HG03432 (cell line): Measurements from ENCODE around the gene SNX25.
"Not testable (repeated sequence)": the region's sequence is repeated elsewhere in the genome, so short reads cannot be mapped to it uniquely, and the experiment has no call there.

Experiments used
- ATAC-seq: cut with Tn5 transposase; IDR thresholded peaks from one replicate; pipeline ENCODE4 v1.9.1; 2021; ENCODE audit warnings: mild to moderate bottlenecking, moderate library complexity; ENCODE audit not compliant: unreplicated experiment

SNX25 gene

DNA sequence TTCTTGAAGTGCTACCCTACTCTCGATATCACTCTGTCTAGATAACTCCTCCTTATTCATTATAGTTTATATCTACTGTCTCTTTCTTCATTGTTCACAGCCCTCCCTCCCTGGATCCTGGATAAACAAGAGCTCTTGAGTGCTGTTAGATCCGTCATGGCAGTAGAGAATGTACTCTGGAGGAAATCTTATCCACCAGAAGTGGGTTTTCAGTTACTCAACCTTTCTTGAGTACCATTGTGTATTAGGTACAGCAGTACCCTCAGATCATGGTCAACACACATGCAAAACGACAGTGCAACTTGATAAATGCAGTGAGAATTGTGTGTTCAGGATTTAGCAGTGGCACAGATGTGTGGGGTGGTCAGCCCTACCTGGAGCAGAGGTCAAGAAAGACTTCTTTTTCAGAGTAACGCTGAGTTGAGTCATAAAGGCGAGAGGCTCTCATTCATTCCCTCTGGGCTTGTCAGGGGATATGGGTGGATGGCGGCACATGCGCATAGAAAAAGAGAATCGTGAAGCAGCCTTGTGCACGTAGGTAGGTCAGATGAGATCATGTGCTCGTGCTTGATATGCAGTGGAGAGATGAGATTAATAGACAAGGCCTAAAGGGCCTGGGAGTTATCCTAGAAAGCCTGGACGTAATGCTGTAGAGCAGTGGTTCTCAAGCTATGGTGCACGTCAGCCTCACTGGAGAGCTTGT is 89.5 kb downstream of the SNX25 start:
- no peak for ATAC-seq

- peak; percentile 0 for ATAC-seq
Observed at GRCh38 chr4:185304541-185304940, 95.1 kb downstream of the SNX25 start.

DNA sequence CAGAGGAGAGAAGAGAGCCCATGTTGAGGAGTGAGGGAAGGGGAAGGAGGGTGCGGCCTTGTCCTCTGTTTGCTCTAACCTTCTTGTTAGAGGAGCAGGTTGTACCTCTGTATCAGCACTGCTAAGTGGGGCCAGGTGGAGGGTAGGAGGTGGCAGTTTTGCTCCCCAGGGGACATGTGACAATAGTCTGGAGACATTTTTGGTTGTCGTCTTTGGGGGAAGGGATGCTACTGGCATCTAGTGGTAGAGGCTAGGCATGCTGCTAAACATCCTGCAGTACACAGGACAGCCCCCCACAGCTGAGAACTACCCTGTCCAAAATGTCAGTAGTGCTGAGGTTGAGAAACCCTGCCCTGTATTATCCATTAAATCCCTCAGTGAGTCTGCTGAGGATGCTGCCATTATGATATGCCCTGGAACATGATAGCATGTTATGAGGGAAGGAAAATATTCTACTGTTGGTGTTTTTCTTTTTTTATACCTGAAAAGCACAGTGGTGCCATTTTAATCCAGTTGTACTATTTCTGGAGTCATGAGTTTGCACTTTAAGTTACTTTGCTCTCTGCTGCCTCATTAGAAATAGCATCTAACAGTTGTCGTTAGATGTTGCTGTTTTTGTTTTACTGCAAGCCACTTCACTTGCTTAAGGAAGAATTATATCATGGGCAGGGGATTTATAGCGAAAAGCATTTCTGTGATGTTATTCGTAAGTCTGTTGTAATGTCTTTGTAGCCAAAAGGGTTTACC is 95.7 kb downstream of the SNX25 start:
- ATAC-seq, result peak; percentile 49

- ATAC-seq, result no peak
Observed at GRCh38 chr4:185305979-185306442, 96.6 kb downstream of the SNX25 start.

- peak; percentile 78 for ATAC-seq
Observed at GRCh38 chr4:185307136-185307950, 97.9 kb downstream of the SNX25 start.

- peak; percentile 52 for ATAC-seq
Observed at GRCh38 chr4:185309770-185310169, 100.4 kb downstream of the SNX25 start.

DNA sequence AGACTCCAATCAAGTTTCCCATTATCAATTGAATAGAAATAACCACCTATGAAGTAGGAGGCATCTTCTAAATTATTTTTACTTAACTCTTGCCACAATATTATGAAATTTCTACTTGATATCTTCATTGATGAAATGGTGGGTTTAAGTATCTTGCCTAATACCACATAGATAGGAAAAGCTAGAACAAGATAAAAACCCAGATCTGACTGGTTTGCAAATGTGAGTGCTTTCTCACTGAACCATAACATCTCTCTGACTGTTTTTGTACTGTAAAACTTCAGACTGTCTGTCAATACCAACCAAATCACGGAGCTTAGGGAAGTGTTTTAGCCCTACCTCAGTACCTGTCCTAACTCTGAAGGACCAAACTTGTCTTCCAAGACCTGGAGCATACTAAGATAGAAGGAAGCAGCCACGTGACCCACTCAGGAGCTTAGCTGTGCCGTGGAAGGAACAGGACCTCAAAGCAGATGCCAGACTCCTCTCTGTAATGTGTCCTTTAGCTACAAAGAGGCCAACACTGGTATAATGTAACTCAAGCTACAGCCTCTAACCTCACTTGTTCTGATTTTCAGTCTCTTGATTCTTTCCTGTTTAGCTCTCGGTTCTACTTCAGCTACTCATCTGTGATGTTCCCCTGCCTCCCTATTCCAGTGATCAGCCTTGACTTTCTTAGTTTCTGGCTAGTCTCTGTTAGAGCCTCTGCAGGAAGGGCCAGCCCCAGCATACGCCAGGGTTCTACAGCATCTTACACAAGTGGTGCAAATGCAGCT is 101.9 kb downstream of the SNX25 start:
- ATAC-seq, result peak; percentile 25

- ATAC-seq, result no peak
Observed at GRCh38 chr4:185312699-185313098, 103.3 kb downstream of the SNX25 start.

- ATAC-seq, result not testable (repeated sequence)
Observed at GRCh38 chr4:185317462-185317861, 108.1 kb downstream of the SNX25 start.

- ATAC-seq, result no peak
Observed at GRCh38 chr4:185317880-185318279, 108.5 kb downstream of the SNX25 start.

- ATAC-seq, result peak; percentile 54
Observed at GRCh38 chr4:185318679-185319078, 109.3 kb downstream of the SNX25 start.

- ATAC-seq, result no peak
Observed at GRCh38 chr4:185322803-185323202, 113.4 kb downstream of the SNX25 start.

- no peak for ATAC-seq
Observed at GRCh38 chr4:185323606-185324005, 114.2 kb downstream of the SNX25 start.

- ATAC-seq, result not testable (repeated sequence)
Observed at GRCh38 chr4:185324361-185324760, 115.0 kb downstream of the SNX25 start.

DNA sequence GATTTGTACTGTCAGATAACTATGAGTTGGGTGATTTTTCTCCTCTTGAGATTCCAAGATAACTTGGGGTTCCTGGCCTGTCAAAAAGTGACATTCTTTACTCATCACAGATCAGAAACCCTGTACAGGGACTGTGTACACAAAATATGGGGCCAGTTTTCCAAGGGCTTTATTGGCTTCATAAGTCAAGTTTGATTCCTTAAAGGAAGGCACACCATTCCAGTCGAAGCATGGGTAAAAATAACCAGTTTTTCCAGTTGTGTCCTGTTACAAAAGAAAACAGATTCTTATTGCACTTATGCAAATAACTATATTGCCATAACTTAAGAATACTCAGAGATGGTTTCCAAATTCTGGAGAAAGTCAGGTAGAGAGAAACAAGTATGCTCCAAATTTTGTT is 116.3 kb downstream of the SNX25 start:
- ATAC-seq, result not testable (repeated sequence)

- no peak for ATAC-seq
Observed at GRCh38 chr4:185328586-185328985, 119.2 kb downstream of the SNX25 start.

DNA sequence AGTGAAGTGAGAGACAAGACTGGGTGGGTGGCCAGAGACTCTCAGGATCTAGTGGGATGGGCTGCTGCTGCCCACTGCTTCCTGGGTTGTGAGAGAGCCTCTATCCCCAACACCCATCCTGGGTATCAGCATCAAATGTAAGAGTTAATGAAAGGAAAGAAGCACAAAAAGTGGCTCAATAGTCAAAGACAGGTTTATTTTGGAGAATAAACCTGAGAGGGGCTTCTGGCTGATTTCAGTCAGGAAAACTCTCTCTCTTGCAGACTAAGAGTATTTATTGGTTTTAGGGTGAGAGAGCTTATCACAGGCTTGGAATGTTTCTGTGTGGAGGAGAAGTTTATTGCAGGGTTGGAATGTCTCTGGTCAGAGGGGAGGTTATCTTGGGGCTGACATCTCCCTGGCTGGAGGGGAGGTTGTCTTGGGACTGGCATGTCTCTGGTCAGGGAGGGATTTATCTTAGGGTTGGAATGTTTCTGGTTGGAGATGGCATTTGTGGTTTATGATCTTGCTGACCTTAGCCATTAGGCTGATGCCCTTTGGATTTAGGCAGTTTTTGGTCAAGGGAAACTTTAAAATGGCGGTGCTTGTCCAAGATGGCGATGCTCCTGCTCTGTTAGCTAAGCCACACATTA is 120.6 kb downstream of the SNX25 start:
- not testable (repeated sequence) for ATAC-seq

DNA sequence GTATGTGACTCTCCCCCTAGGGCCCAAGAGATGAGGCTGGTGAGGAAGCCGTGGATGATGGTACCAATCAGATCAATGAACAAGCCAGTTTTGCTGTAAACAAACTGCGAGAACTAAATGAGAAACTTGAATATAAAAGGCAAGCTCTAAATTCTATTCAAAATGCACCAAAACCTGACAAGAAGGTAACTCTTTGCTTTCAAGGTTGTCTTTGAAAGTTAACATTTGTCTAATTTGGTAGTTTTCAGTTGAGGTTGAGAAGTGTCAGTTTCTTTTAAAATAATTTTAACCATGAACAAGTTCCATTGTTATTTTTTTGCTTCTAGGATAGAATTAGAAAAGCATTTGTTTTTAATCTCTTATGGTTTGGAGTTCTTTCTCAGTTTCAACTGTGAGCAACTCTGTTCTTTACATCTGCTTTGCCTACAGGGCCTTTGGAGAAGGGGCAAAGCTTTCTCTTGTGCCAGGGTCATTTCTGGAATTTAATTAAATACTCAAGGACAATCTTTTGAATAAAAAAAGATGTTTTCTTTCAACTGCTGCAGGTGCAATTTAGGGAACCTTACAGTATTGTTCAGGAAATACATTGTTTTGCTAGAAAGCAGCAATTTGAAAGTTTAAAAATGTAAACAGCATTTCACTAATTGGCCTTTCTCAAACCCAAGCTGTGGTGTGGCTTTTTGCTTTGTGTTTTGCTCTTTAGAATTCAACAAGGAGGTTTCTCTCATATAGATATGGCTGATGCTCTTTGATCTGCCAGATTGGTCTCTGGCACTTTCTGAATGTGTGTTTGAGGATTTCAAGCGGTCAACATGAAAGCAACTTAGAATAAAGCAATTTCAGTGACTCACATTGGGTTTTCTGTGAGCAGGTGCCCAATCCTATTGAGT is 123.4 kb downstream of the SNX25 start:
- ATAC-seq, result peak; percentile 87

- no peak for ATAC-seq
Observed at GRCh38 chr4:185334326-185334725, 124.9 kb downstream of the SNX25 start.
